Heart left ventricle (tissue), 16 donors: Measurements from ENCODE around the gene NTHL1. TPM values are rescaled to one million over a fixed set of nuclear protein-coding genes. Genes with fewer than 3 reads are reported as not detected.
A peak's percentile ranks its signal among the peaks of the same experiment; 100 is the strongest.

Source experiments
- ATAC-seq, 4 donors: fragments of 200-7000 bp; cut with Tn5 transposase; one replicate each; pipeline ENCODE4 v1.9.1; 2020 to 2022; ENCODE audit warnings: moderate library complexity in 4 of 4, mild to moderate bottlenecking in 3 of 4, moderate number of reproducible peaks in 1 of 4
- DNase-seq, 5 donors: peaks; one replicate each; pipeline ENCODE4 v3.0.0-alpha.2; 2020
- H3K27ac ChIP-seq, 12 donors: fragments of 200-600 bp; sonication (generic) in 4 of 12; one replicate each; pipeline versions ENCODE4 v1.5.0 to v1.8.0; 2016 to 2022; ENCODE audit warnings: mild to moderate bottlenecking in 2 of 12
- H3K27me3 ChIP-seq, 9 donors: fragments of 200-600 bp; sonication (generic) in 2 of 9; one replicate each; pipeline versions ENCODE4 v1.5.1 to v1.8.0; 2016 to 2022; ENCODE audit warnings: mild to moderate bottlenecking in 3 of 9
- H3K36me3 ChIP-seq, 9 donors: fragments of 200-600 bp; sonication (generic) in 2 of 9; one replicate each; pipeline versions ENCODE4 v1.5.0 to v1.8.0; 2018 to 2022; ENCODE audit warnings: mild to moderate bottlenecking in 2 of 9
- H3K4me1 ChIP-seq, 12 donors: fragments of 200-600 bp; sonication (generic) in 4 of 12; one replicate each; pipeline versions ENCODE4 v1.5.0 to v1.8.0; 2016 to 2022; ENCODE audit warnings: mild to moderate bottlenecking in 3 of 12
- H3K4me3 ChIP-seq, 12 donors: fragments of 200-600 bp; sonication (generic) in 4 of 12; one replicate each; pipeline versions ENCODE4 v1.5.0 to v1.8.0; 2017 to 2022; ENCODE audit warnings: mild to moderate bottlenecking in 9 of 12, moderate library complexity in 4 of 12
- H3K9me3 ChIP-seq, 12 donors: fragments of 200-600 bp; sonication (generic) in 4 of 12; one replicate each; pipeline versions ENCODE4 v1.5.0 to v1.8.0; 2016 to 2022; ENCODE audit warnings: mild to moderate bottlenecking in 1 of 12
- POLR2A ChIP-seq, 2 donors: fragments of 450-650 bp; IDR thresholded peaks; one replicate each; pipeline ENCODE4 v1.6.1; 2017; ENCODE audit warnings: antibody characterized with exemption in 2 of 2, mild to moderate bottlenecking in 2 of 2, moderate library complexity in 2 of 2
- WGBS, 4 donors: extraction: QIAGEN DNeasy Blood & Tissue Kit in 2 of 4; methylation state at CpG; one replicate each; pipeline versions ENCODE4 v1.1.5 to v1.1.7; 2013 to 2018; 5-methylcytosine and 5-hydroxymethylcytosine counted together
- intact Hi-C, 10 donors: fragments of 100-400 bp; cut with DNase I; formaldehyde crosslinking; loops; one replicate each; pipeline versions ENCODE4 v1.11.1 to v1.14.2; 2022
- polyA plus RNA-seq, 2 donors: library from polyadenylated mRNA; stranded (reverse); fragments of 200-250 nt; gene quantifications; one replicate each; pipeline ENCODE4 v1.2.3, GENCODE V29; 2013
- total RNA-seq, 9 donors: library from RNA; depleted of rRNA in 2 of 9; stranded (reverse); fragments of >200 nt in 2 of 9; fragmentation: NEBNext Ultra II Directional in 3 of 9; extraction: Animal tissue kit (Norgen Biotek cat#: 25700) in 3 of 9; gene quantifications; one replicate each; pipeline versions ENCODE4 v1.1.0 to v1.2.4, GENCODE V29; 2016 to 2023
- TF ChIP-seq, protein P1 (sequence below), 12 donors: fragments of 200-600 bp; sonication (generic) in 4 of 12; IDR thresholded peaks; one replicate each; pipeline versions ENCODE4 v1.5.0 to v1.8.0; 2018 to 2022; ENCODE audit warnings: antibody characterized with exemption in 12 of 12, mild to moderate bottlenecking in 5 of 12
- donor health status: ischemic (EF 13 %, LVEDD 7.1; RV severe dilation, severe dysfunction).
- donor health status: healthy with polysubstance abuse.
- donor health status: DM: no; HTN: yes; CAD: no.
- donor health status: DM: no; HTN: no; CAD: no.
- donor health status: ischemic (EF 25% LVEDD 6.9; RV normal size, moderate dysfunction).
- donor health status: ischemic (EF 25% LVEDD 5.7; RV mildly dilated, moderate dysfunction).
- donor health status: healthy.
- donor health status: DM: yes; HTN: yes; CAD: no.
- donor health status: ischemic (EF 35%, LVEDD 5.7; RV mildly dilated, moderate dysfunction).
- donor health status: nonischemic (EF 11% LVEDD 7.7; RV severe dilation, severe dysfunction).
- donor health status: DM: yes; HTN: yes; CAD: no.
- donor health status: PGD.
- donor health status: ischemic (EF 29% LVEDD 5.4; RV normal size, mild dysfunction).
- donor health status: nonischemic (EF 23%, LVEDD 6.1; RV moderate dilation, normal function).

NTHL1 gene
- total and polyA plus RNA-seq, 11 donors: 9.0 to 32.3 (median 12.2) TPM

DNA sequence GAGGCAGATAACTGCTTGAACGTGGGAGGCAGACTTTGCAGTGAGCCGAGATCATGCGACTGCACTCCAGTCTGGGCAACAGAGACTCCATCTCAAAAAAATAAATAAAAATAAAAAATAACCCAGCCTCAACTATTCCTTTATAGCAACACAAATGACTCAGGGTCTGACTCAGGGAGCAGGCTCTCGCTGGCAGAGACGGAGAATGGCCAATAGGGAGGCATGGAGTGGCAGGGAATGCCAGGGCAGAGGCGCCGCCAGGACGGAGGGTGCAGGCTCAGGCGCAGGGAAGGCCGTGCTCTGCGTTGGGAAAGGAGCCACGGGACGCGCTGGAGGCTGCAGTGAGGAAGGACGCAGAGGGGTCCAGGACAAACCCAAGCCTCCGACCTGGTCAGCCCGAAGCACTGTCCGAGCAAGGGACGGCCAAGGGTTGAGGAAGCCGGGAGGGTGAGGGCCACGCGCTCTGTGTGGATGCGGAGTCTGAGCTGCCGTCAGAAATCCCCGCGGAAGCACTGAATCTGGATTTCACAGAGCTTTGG is 47.8 kb upstream of the NTHL1 start:
- Histone ChIP-seq H3K4me1 (peaks cover 0 to 11% (median 0%) of the 10 kb centered on the region in 12 donors), H3K36me3 (peaks cover 0 to 91% (median 90%) of the 10 kb centered on the region in 9 donors), H3K9me3 (no peaks in the 10 kb centered on the region), H3K27me3 (no peaks in the 10 kb centered on the region), H3K27ac (no peak overlapping the region), H3K4me3 (no peak overlapping the region)
- intact Hi-C loops: no loop called here
- DNase-seq (no peak), ATAC-seq (no peak)
- no peak for TF ChIP-seq POLR2A (IDR thresholded peaks at IDR 0.05)
- TF ChIP-seq, protein P1, sequence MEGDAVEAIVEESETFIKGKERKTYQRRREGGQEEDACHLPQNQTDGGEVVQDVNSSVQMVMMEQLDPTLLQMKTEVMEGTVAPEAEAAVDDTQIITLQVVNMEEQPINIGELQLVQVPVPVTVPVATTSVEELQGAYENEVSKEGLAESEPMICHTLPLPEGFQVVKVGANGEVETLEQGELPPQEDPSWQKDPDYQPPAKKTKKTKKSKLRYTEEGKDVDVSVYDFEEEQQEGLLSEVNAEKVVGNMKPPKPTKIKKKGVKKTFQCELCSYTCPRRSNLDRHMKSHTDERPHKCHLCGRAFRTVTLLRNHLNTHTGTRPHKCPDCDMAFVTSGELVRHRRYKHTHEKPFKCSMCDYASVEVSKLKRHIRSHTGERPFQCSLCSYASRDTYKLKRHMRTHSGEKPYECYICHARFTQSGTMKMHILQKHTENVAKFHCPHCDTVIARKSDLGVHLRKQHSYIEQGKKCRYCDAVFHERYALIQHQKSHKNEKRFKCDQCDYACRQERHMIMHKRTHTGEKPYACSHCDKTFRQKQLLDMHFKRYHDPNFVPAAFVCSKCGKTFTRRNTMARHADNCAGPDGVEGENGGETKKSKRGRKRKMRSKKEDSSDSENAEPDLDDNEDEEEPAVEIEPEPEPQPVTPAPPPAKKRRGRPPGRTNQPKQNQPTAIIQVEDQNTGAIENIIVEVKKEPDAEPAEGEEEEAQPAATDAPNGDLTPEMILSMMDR (IDR thresholded peaks at IDR 0.05): no peak
- 95 to 97% (median 96%) methylated on average over 25 to 26 of the region's 26 CpGs for WGBS, 4 donors

- TF ChIP-seq POLR2A (IDR thresholded peaks at IDR 0.05): no peak
- TF ChIP-seq, protein P1 (IDR thresholded peaks at IDR 0.05): no peak
- intact Hi-C loops: no loop called here
- DNase-seq: no peak
- no peaks in the 10 kb centered on the region for H3K9me3 ChIP-seq
- no peak overlapping the region for H3K27ac ChIP-seq
- 78 to 92% (median 86%) methylated on average over 14 to 15 of the region's 15 CpGs for whole genome bisulfite sequencing, 4 donors
- H3K4me3 ChIP-seq: no peak overlapping the region
- peaks cover 0 to 91% (median 90%) of the 10 kb centered on the region in 9 donors for H3K36me3 ChIP-seq
- peaks cover 0 to 11% (median 0%) of the 10 kb centered on the region in 12 donors for H3K4me1 ChIP-seq
- no peaks in the 10 kb centered on the region for H3K27me3 ChIP-seq
- no peak for ATAC-seq
Observed at GRCh38 chr16:2093793-2094192, 46.2 kb upstream of the NTHL1 start.

DNA sequence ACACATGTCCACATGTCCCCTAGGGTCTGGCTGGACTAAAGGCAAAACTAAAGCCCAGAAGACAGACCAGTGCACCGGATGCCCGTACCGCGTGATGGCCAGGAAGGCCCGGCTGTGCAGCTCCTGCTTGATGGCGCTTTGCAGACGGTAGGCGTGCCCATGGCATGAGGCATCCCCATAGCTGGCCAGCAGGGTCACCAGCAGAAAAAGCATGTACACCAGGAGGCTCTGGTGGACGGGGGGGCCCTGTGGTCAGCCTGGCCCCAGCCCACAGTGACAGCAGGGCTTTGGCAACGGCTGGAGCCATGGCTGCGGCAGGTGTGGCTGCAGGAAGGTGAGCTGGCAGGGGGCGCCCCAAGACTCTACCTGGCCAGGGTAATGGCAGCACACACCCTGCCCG is 45.2 kb upstream of the NTHL1 start:
- Histone ChIP-seq H3K27ac (no peak overlapping the region), H3K9me3 (no peaks in the 10 kb centered on the region), H3K27me3 (no peaks in the 10 kb centered on the region), H3K4me1 (peaks cover 0 to 11% (median 0%) of the 10 kb centered on the region in 12 donors), H3K4me3 (no peak overlapping the region), H3K36me3 (peaks cover 0 to 97% (median 94%) of the 10 kb centered on the region in 9 donors)
- DNase-seq (no peak), ATAC-seq (no peak)
- TF ChIP-seq POLR2A (IDR thresholded peaks at IDR 0.05): no peak
- TF ChIP-seq, protein P1 (IDR thresholded peaks at IDR 0.05): no peak
- 94 to 96% (median 95%) methylated on average over 9 to 13 of the region's 13 CpGs for WGBS, 4 donors
- intact Hi-C loops: no loop called here

DNA sequence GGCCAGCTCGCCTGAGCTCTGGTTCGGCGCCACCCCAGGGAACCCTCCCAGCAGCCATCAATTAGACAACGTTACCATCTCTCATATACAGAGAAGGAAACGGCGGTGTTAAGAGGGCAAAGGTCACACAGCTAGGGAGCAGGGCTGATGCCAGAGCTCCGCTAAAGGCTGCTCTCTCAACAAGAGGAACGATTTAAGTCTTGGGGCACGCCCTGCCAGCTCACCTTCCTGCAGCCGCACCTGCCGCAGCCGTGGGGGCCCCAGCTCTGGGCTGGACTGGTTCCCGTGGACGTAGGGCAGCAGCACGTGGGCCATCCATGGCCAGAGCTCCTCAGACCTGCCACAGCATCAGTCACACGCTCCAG is 44.6 kb upstream of the NTHL1 start:
- H3K9me3 ChIP-seq: no peaks in the 10 kb centered on the region
- intact Hi-C loops: no loop called here
- peaks cover 0 to 11% (median 0%) of the 10 kb centered on the region in 12 donors for H3K4me1 ChIP-seq
- WGBS, 4 donors: 90 to 93% (median 92%) methylated on average over 16 of the region's 16 CpGs
- H3K27ac ChIP-seq: peak overlapping the region in 2 of 12 donors; percentile 51 to 63
- ATAC-seq (no peak), DNase-seq (no peak)
- peaks cover 0 to 96% (median 95%) of the 10 kb centered on the region in 9 donors for H3K36me3 ChIP-seq
- TF ChIP-seq POLR2A (IDR thresholded peaks at IDR 0.05): no peak
- H3K4me3 ChIP-seq: no peak overlapping the region
- no peaks in the 10 kb centered on the region for H3K27me3 ChIP-seq
